ENCODE measurements around the gene ASXL1.

DNA sequence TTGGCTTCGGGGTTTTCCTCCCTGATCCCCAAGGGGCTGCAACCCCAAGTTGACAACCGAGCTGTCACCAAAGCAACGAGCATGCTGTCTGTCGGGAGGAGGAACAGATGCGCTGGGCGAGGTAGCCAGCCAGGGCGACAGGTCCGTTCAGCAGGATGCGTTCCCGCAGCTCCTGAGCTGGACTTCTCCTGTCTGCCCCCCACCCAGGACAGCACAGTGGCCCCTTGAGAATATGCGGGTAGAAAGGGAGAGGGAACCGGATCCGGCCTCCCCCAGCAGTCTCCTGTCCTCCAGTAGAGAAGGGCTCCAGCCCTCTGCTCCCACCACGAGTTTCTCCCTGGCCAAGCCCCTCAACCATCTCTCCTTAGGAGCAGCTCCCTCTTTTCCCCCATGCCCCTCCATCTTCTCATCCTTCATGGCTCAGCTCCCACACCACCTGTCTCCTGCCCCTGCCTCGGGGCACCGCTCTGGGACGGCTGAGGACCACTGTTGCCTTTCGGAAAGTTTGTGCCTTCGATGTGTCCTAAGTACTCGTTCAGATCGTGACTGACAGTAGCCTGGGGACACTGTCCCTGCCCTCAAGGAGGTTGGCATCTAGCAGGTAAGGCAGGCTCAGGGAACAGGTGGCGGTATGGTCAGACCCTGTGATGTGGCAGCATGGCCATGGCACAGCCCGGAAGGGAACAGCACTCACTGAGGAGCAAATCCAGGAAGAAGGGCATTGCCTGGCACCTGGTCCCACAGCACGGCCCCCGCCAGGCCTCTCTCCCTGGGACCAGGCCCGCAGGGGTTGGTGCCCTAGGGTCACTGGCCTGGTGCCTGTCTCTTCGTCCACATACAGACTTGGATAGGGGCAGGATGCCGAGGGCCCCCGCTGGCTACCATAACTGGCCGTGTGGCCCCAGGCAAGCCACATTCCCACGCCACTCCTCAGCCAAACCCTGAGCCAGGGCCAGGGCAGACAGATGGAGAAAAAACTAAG is 96.3 kb downstream of the ASXL1 start:
- TF ChIP-seq, protein P1, sequence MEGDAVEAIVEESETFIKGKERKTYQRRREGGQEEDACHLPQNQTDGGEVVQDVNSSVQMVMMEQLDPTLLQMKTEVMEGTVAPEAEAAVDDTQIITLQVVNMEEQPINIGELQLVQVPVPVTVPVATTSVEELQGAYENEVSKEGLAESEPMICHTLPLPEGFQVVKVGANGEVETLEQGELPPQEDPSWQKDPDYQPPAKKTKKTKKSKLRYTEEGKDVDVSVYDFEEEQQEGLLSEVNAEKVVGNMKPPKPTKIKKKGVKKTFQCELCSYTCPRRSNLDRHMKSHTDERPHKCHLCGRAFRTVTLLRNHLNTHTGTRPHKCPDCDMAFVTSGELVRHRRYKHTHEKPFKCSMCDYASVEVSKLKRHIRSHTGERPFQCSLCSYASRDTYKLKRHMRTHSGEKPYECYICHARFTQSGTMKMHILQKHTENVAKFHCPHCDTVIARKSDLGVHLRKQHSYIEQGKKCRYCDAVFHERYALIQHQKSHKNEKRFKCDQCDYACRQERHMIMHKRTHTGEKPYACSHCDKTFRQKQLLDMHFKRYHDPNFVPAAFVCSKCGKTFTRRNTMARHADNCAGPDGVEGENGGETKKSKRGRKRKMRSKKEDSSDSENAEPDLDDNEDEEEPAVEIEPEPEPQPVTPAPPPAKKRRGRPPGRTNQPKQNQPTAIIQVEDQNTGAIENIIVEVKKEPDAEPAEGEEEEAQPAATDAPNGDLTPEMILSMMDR (IDR thresholded peaks at IDR 0.05): no peak
- TF ChIP-seq TEAD4 (IDR thresholded peaks at IDR 0.05; ENCODE audit: borderline replicate concordance, insufficient read depth): no peak
- TF ChIP-seq, protein P2, sequence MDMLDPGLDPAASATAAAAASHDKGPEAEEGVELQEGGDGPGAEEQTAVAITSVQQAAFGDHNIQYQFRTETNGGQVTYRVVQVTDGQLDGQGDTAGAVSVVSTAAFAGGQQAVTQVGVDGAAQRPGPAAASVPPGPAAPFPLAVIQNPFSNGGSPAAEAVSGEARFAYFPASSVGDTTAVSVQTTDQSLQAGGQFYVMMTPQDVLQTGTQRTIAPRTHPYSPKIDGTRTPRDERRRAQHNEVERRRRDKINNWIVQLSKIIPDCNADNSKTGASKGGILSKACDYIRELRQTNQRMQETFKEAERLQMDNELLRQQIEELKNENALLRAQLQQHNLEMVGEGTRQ (IDR thresholded peaks at IDR 0.05; ENCODE audit: borderline replicate concordance, low read depth, low read length): no peak
